ENCODE results near the gene S100A6.

Gene S100A6

GRCh38 chr1:153570874-153571273, 35.1 kb upstream of the S100A6 start:
- Mint-ChIP-seq H3K4me1 (peaks cover 48% of the 10 kb centered on the region), H3K9me3 (peaks cover 25% of the 10 kb centered on the region), H3K4me3 (no peak overlapping the region), H3K27ac (no peak overlapping the region), H3K27me3 (ENCODE audit: low read depth, poor library complexity) (peaks cover 10% of the 10 kb centered on the region), H3K36me3 (ENCODE audit: low read depth) (no peaks in the 10 kb centered on the region)
- no peak for DNase-seq
- TF ChIP-seq CTCF (IDR thresholded peaks at IDR 0.05), result no peak

GRCh38 chr1:153569465-153569864, 33.7 kb upstream of the S100A6 start:
- peaks cover 14% of the 10 kb centered on the region for H3K9me3 Mint-ChIP-seq
- peaks cover 57% of the 10 kb centered on the region for H3K4me1 Mint-ChIP-seq
- H3K36me3 Mint-ChIP-seq (ENCODE audit: low read depth), result no peaks in the 10 kb centered on the region
- H3K27me3 Mint-ChIP-seq (ENCODE audit: low read depth, poor library complexity), result peaks cover 10% of the 10 kb centered on the region
- TF ChIP-seq CTCF (IDR thresholded peaks at IDR 0.05), result no peak
- no peak overlapping the region for H3K4me3 Mint-ChIP-seq
- H3K27ac Mint-ChIP-seq, result no peak overlapping the region
- DNase-seq, result no peak

GRCh38 chr1:153568367-153569099, 32.7 kb upstream of the S100A6 start:
- peak overlapping the region; percentile 97 for H3K27ac Mint-ChIP-seq
- peak; percentile 96 for TF ChIP-seq CTCF (IDR thresholded peaks at IDR 0.05)
- DNase-seq, result peak; percentile 91
- peaks cover 10% of the 10 kb centered on the region for H3K27me3 Mint-ChIP-seq (ENCODE audit: low read depth, poor library complexity)
- H3K36me3 Mint-ChIP-seq (ENCODE audit: low read depth), result no peaks in the 10 kb centered on the region
- H3K9me3 Mint-ChIP-seq, result peaks cover 5% of the 10 kb centered on the region
- H3K4me1 Mint-ChIP-seq, result peaks cover 66% of the 10 kb centered on the region
- H3K4me3 Mint-ChIP-seq, result peak overlapping the region; percentile 42

- peaks cover 10% of the 10 kb centered on the region for H3K27me3 Mint-ChIP-seq (ENCODE audit: low read depth, poor library complexity)
- H3K4me3 Mint-ChIP-seq, result peak overlapping the region; percentile 46
- H3K36me3 Mint-ChIP-seq (ENCODE audit: low read depth), result no peaks in the 10 kb centered on the region
- TF ChIP-seq CTCF (IDR thresholded peaks at IDR 0.05), result no peak
- H3K27ac Mint-ChIP-seq, result peak overlapping the region; percentile 97
- no peaks in the 10 kb centered on the region for H3K9me3 Mint-ChIP-seq
- H3K4me1 Mint-ChIP-seq, result peaks cover 72% of the 10 kb centered on the region
- no peak for DNase-seq
Observed at GRCh38 chr1:153567621-153568366, 32.0 kb upstream of the S100A6 start.

- Mint-ChIP-seq H3K27me3 (ENCODE audit: low read depth, poor library complexity) (peaks cover 4% of the 10 kb centered on the region), H3K27ac (peak overlapping the region; percentile 90), H3K36me3 (ENCODE audit: low read depth) (no peaks in the 10 kb centered on the region)
Observed at GRCh38 chr1:153566414-153567371, 30.9 kb upstream of the S100A6 start.

More at GRCh38 chr1:153566414-153567371, 30.9 kb upstream of the S100A6 start:
- no peak for DNase-seq
- H3K4me3 Mint-ChIP-seq, result no peak overlapping the region
- H3K9me3 Mint-ChIP-seq, result no peaks in the 10 kb centered on the region
- TF ChIP-seq CTCF (IDR thresholded peaks at IDR 0.05), result no peak
- peaks cover 68% of the 10 kb centered on the region for H3K4me1 Mint-ChIP-seq
